Right lobe of liver (tissue), 4 donors: Measurements from ENCODE around the gene COL5A1.

Experiments
- CTCF ChIP-seq, 4 donors: fragments of 200-600 bp in 3 of 4; fragments of 450-650 bp in 1 of 4; IDR thresholded peaks; one replicate each; pipeline versions ENCODE4 v1.5.1 to v1.8.0; 2016 to 2022; ENCODE audit warnings: antibody characterized with exemption in 4 of 4, mild to moderate bottlenecking in 2 of 4
- POLR2A ChIP-seq: fragments of 450-650 bp; IDR thresholded peaks from one replicate; pipeline ENCODE4 v1.6.1; 2017; ENCODE audit warnings: antibody characterized with exemption, mild to moderate bottlenecking
- donor health status: DM: no; HTN: no; CAD: no.
- donor health status: DM: no; HTN: no; CAD: no.
- donor health status: DM: no; HTN: yes; CAD: no.

- no peak for TF ChIP-seq CTCF (IDR thresholded peaks at IDR 0.05)
- no peak for TF ChIP-seq POLR2A
These were observed 29.3 kb downstream of the COL5A1 start for GRCh38 chr9:134670851-134671281.
